Common myeloid progenitor, CD34-positive (primary cell): Measurements from ENCODE around the gene AP2S1.

Source experiments
- CTCF ChIA-PET: fragments of 350-600 bp; sonication (Branson Sonifier 250); formaldehyde crosslinking; loops from one replicate; lab custom pipeline; 2021; ENCODE audit warnings: antibody characterized with exemption; lab: Charles Lee
- POLR2A ChIA-PET: fragments of 350-600 bp; sonication (Branson Sonifier 250); formaldehyde crosslinking; loops from one replicate; lab custom pipeline; 2021; ENCODE audit warnings: antibody characterized with exemption; lab: Charles Lee
- DNase-seq, 3 donors: peaks; one replicate each; pipeline versions ENCODE4 v3.0.0 to v3.0.0-alpha.2; 2013
- H3K27ac ChIP-seq, 2 experiments: 1 replicate in 1 of 2; 2 replicates in 1 of 2; pipeline ENCODE4 v1.7.0; 2013; ENCODE audit warnings: inconsistent platforms in 2 of 2, low read length in 2 of 2, mild to moderate bottlenecking in 2 of 2, low read depth in 1 of 2, moderate library complexity in 1 of 2; ENCODE audit not compliant: severe bottlenecking in 2 of 2, insufficient read depth in 1 of 2, poor library complexity in 1 of 2
- H3K27me3 ChIP-seq, 5 experiments: replicated peaks in 2 of 5; 1 replicate in 3 of 5; 2 replicates in 2 of 5; pipeline versions ENCODE4 v1.6.1 to v1.7.0; 2013; ENCODE audit warnings: low read length in 4 of 5, mild to moderate bottlenecking in 2 of 5, moderate library complexity in 2 of 5, inconsistent platforms in 1 of 5; ENCODE audit not compliant: insufficient read depth in 5 of 5, control insufficient read depth in 4 of 5
- H3K36me3 ChIP-seq, 4 experiments: 1 replicate in 2 of 4; 2 replicates in 2 of 4; pipeline versions ENCODE4 v1.6.1 to v1.7.0; 2013; ENCODE audit warnings: low read length in 3 of 4, control low read depth in 1 of 4, mild to moderate bottlenecking in 1 of 4; ENCODE audit not compliant: control insufficient read depth in 4 of 4, insufficient read depth in 4 of 4
- H3K4me1 ChIP-seq, 4 experiments: 1 replicate in 3 of 4; 2 replicates in 1 of 4; pipeline versions ENCODE4 v1.6.1 to v1.7.1; 2013; ENCODE audit warnings: low read length in 3 of 4, mild to moderate bottlenecking in 3 of 4, control low read depth in 1 of 4, inconsistent platforms in 1 of 4, moderate library complexity in 1 of 4; ENCODE audit not compliant: control insufficient read depth in 4 of 4, insufficient read depth in 4 of 4; ENCODE audit errors: control extremely low read depth in 1 of 4
- H3K4me3 ChIP-seq, 7 experiments: 1 replicate in 4 of 7; 2 replicates in 3 of 7; pipeline versions ENCODE4 v1.5.1 to v1.7.0; 2013; ENCODE audit warnings: mild to moderate bottlenecking in 7 of 7, low read length in 6 of 7, moderate library complexity in 6 of 7, inconsistent platforms in 2 of 7, low read depth in 2 of 7, control low read depth in 1 of 7; ENCODE audit not compliant: insufficient read depth in 4 of 7, control insufficient read depth in 1 of 7; ENCODE audit errors: extremely low read depth in 1 of 7
- H3K9me3 ChIP-seq, 5 experiments: 1 replicate in 4 of 5; 2 replicates in 1 of 5; pipeline versions ENCODE4 v1.6.1 to v1.7.1; 2013; ENCODE audit warnings: low read length in 4 of 5, mild to moderate bottlenecking in 2 of 5, inconsistent platforms in 1 of 5, low read depth in 1 of 5, moderate library complexity in 1 of 5; ENCODE audit not compliant: control insufficient read depth in 4 of 5, insufficient read depth in 2 of 5; ENCODE audit errors: control extremely low read depth in 1 of 5
- WGBS: methylation state at CpG from one replicate; pipeline ENCODE4 v1.1.5; 2013; ENCODE audit not compliant: insufficient coverage; 5-methylcytosine and 5-hydroxymethylcytosine counted together

Gene AP2S1

DNA sequence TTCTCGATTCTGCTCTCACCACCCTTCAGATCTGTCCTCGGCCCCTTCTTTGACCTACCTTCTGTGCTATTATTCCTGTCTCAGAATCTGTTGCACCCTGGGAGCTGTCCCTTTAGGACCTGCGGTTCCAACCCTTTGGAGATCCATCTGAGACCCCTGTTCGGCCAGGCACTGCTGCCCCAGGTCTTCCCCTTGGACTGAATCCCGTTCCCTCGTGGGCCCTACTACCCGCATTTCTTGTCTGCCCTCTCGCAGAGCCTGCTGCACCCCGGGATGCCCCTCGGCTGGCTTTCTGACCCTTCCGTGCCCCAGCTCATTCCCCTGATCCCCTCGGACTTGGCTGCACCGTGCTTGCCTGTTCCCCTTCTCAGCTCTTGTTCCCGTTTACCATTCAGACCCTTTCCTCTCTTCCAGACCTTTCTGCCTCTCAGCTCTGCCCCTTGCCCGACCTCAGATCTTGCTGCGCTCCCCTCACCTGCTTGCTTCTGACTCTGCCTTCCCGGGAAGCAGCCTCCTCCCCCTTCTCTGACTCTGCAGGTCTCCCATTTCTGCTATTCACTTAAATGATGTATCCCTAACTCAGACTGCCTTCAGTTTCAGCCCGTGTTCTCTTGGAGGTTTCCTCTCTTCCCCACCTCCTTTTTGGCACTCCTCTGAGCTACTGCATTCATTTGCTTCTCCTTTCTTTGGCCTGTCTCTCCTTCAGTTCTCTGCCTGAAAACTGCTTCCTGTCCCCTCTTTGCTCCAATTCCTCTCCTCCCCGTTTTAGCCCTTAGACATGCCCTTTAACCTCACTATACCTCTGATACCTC lies 11.3 kb upstream of the AP2S1 start:
- Histone ChIP-seq H3K36me3 (peaks cover 0 to 3% (median 2%) of the 10 kb centered on the region in 4 experiments), H3K4me3 (peak overlapping the region; percentile 62 to 90 (median 71)), H3K27ac (peak overlapping the region in 1 of 2 experiments; percentile 61), H3K27me3 (no peaks in the 10 kb centered on the region), H3K4me1 (peaks cover 6 to 47% (median 36%) of the 10 kb centered on the region in 4 experiments), H3K9me3 (no peaks in the 10 kb centered on the region)
- DNase-seq, result no peak
- WGBS, result 2% methylated on average over 17 of the region's 19 CpGs
- CTCF ChIA-PET, result interaction anchor here (1.8 kb wide), 1 partner anchor 129 kb away, joined by 6 read pairs; no protein-coding TSS in a partner anchor
- POLR2A ChIA-PET, result no interaction called here

GRCh38 chr19:46860846-46861690 lies 10.4 kb upstream of the AP2S1 start, which contains the start of gene ARHGAP35:
TSS of gene ARHGAP35 (plus strand) at chr19:46860997. CDS start at chr19:46918676, 57,679 bp downstream.
- no peak for DNase-seq
- Histone ChIP-seq H3K9me3 (no peaks in the 10 kb centered on the region), H3K27ac (peak within 1 kb of the TSS in 1 of 2 experiments; percentile 61), H3K4me3 (peak within 1 kb of the TSS; percentile 70 to 91 (median 80)), H3K36me3 (peaks cover 0 to 3% (median 2%) of the 10 kb centered on the region in 4 experiments), H3K4me1 (peaks cover 5 to 46% (median 39%) of the 10 kb centered on the region in 4 experiments), H3K27me3 (no peaks in the 10 kb centered on the region)
- ChIA-PET POLR2A (interaction anchor here (0.6 kb wide), 1 partner anchor 39 kb away, joined by 3 read pairs; no protein-coding TSS in a partner anchor), CTCF (interaction anchor here (1.8 kb wide), 1 partner anchor 130 kb away, joined by 6 read pairs; no protein-coding TSS in a partner anchor)
- WGBS, result 1% methylated on average over 11 of the region's 91 CpGs

DNA sequence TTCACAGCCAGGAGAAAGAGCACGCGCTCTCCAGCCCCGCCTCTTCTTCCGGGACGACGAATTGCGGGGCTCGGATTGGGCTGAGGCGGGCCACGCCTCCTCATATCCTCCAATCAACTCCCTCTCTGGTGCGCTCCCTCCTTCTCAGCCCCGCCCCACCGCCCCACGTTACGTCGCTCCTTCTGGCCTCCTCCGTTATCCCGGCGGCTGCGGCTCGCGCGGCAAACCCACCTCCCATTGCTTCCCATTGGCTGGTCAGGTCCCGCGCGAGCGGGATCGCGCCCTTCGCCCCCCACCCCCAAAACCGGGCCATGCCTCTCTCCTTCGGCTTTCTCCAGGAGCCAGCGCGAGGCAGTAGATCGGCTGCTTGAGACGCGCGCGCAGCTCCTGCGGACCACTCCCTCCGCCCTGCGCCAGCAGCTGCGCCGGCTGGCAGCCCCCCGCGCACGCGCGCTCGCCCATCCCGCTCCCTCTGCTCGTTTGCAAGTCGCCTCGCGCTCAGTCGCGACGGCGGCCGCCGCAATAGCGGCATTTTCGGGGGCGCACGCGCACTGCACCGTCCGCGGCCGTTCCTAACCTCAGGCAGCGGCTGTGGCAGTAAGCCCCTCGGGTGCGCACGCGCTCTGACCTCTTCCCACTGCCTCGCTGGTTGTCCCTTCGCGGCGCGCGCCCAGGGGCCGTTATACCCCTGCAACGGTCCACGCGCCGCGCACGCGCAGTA lies 9.6 kb upstream of the AP2S1 start:
- H3K36me3 ChIP-seq, result peaks cover 0 to 2% (median 0%) of the 10 kb centered on the region in 4 experiments
- H3K27me3 ChIP-seq, result no peaks in the 10 kb centered on the region
- ChIA-PET CTCF (interaction anchor here (1.8 to 5.4 kb wide), 2 partner anchors 130 to 131 kb away, joined by 6 to 51 read pairs; no protein-coding TSS in a partner anchor), POLR2A (interaction anchor here (0.6 kb wide), 1 partner anchor 39 kb away, joined by 3 read pairs; no protein-coding TSS in a partner anchor)
- DNase-seq, result peak; percentile 97 to 99 (median 98)
- peaks cover 5 to 49% (median 40%) of the 10 kb centered on the region in 4 experiments for H3K4me1 ChIP-seq
- H3K4me3 ChIP-seq, result peak overlapping the region; percentile 65 to 91 (median 80)
- no peaks in the 10 kb centered on the region for H3K9me3 ChIP-seq
- WGBS, result 0% methylated on average over 70 of the region's 89 CpGs
- H3K27ac ChIP-seq, result peak overlapping the region in 1 of 2 experiments; percentile 61

GRCh38 chr19:46859637-46860124 lies 9.0 kb upstream of the AP2S1 start:
- DNase-seq, result no peak
- H3K36me3 ChIP-seq, result peaks cover 0 to 2% (median 0%) of the 10 kb centered on the region in 4 experiments
- H3K27ac ChIP-seq, result no peak overlapping the region
- no peaks in the 10 kb centered on the region for H3K27me3 ChIP-seq
- H3K4me3 ChIP-seq, result peak overlapping the region in 4 of 7 experiments; percentile 74 to 90 (median 80)
- 11% methylated on average over 16 of the region's 18 CpGs for WGBS
- POLR2A ChIA-PET, result no interaction called here
- peaks cover 5 to 49% (median 40%) of the 10 kb centered on the region in 4 experiments for H3K4me1 ChIP-seq
- no peaks in the 10 kb centered on the region for H3K9me3 ChIP-seq
- CTCF ChIA-PET, result interaction anchor here (5.4 kb wide), 1 partner anchor 131 kb away, joined by 51 read pairs; no protein-coding TSS in a partner anchor

DNA sequence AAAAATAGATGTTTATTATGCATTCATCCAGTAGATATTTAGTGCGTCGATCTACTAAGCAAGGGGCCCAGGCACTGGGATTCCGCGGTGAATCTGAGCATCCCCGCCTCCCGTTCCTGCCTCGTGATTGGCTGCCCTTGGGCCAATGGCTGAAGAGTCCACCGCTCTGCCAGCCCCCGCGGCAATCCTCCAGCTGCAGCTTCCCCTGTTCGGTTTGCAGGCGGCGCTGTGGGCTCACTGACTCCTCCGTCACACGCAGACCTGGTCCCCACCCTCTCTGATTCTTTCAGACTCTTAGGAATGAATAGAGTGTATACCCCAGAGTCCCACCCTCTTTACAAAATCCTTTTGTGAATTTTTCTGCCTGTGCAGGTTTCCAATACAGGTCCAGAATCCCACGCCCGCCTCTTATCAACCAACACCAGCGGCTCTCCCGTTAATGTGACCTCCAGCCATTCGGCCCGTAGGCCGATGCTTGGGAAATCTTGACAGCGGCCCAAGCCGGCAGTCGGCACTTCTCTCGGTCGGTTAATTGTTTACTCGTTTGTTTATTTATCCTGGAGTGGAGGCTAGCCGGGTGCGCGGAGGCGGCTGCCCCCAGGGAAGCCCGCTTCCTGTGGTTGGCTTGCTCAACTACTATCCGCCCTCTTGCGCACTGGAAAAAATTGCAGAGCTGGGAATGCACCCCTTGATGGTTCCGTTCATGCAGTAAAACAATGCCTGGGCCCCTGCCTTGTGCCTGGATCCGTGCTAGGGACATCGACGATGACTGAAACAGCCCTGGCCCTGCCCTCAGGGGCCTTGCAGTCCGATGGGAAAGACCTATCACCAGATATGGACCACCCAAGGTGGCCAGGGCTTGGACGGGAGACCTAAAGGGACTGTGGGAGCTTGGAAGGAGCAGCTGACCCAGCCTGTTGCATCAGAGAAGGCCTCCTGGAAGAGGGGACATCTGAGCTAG lies 5.7 kb upstream of the AP2S1 start:
- WGBS, result 10% methylated on average over 34 of the region's 41 CpGs
- no peak overlapping the region for H3K27ac ChIP-seq

More for the DNA sequence above, 5.7 kb upstream of the AP2S1 start:
- peaks cover 0 to 2% (median 0%) of the 10 kb centered on the region in 5 experiments for H3K27me3 ChIP-seq
- H3K9me3 ChIP-seq, result no peaks in the 10 kb centered on the region
- peak; percentile 93 to 96 (median 96) for DNase-seq
- POLR2A ChIA-PET, result interaction anchor here (0.5 kb wide), 1 partner anchor 9 kb away, joined by 5 read pairs; no protein-coding TSS in a partner anchor
- peak overlapping the region in 6 of 7 experiments; percentile 32 to 79 (median 56) for H3K4me3 ChIP-seq
- H3K36me3 ChIP-seq, result peaks cover 0 to 2% (median 0%) of the 10 kb centered on the region in 4 experiments
- peaks cover 0 to 18% (median 14%) of the 10 kb centered on the region in 4 experiments for H3K4me1 ChIP-seq
- CTCF ChIA-PET, result interaction anchor here (1.0 to 5.4 kb wide), 10 partner anchors 11 to 270 kb away, joined by 3 to 51 read pairs (median 4); partner anchors contain the start of gene SLC1A5
